HepG2 (cell line): ENCODE results near the gene CEBPE. TPM values are rescaled to one million over a fixed set of nuclear protein-coding genes. Genes with fewer than 3 reads are reported as not detected.

Source experiments
- ATAC-seq: fragments of 200-7000 bp; cut with Tn5 transposase; 3 replicates; pipeline ENCODE4 v1.9.1; 2020; ENCODE audit warnings: mild to moderate bottlenecking, moderate library complexity
- BruUV-seq: library from RNA; stranded (reverse); fragments of 400-500 nt; replicated peaks from 2 replicates; lab custom pipeline; 2021; lab: Mats Ljungman, UMichigan
- CTCF ChIA-PET: fragments of 300-600 bp; formaldehyde crosslinking; extraction: SDS; loops from one replicate; lab custom pipeline; 2021; ENCODE audit warnings: low total read pairs, inconsistent platforms, low intra/inter-chr PET ratio; lab: Yijun Ruan, JAX
- POLR2A ChIA-PET: fragments of 350-600 bp; sonication (Branson Sonifier 250); formaldehyde crosslinking; loops from one replicate; lab custom pipeline; 2020; ENCODE audit warnings: antibody characterized with exemption, inconsistent platforms; lab: Yijun Ruan, JAX
- DNase-seq: peaks from one replicate; pipeline ENCODE4 v3.0.0-alpha.2; 2015; ENCODE audit warnings: low spot score
- FAIRE-seq: peaks from 3 replicates; lab custom pipeline; 2011; peaks lifted over from hg19 to GRCh38; lab: Jason Lieb, UNC
- H2AFZ ChIP-seq: one replicate; pipeline ENCODE4 v1.6.1; 2011; ENCODE audit warnings: low read length, inconsistent platforms
- H3K27ac ChIP-seq: fragments of 300-600 bp; 3 replicates; pipeline ENCODE4 v1.8.0; 2011; ENCODE audit warnings: mixed run types, mild to moderate bottlenecking, mixed read lengths, low read length, inconsistent platforms; ENCODE audit not compliant: insufficient read depth; ENCODE audit errors: extremely low read length
- H3K27me3 ChIP-seq, 2 experiments: fragments of 200-600 bp in 1 of 2; 2 replicates in 1 of 2; 3 replicates in 1 of 2; pipeline versions ENCODE4 v1.6.0 to v1.8.0; 2011; ENCODE audit warnings: low read length in 2 of 2, mild to moderate bottlenecking in 2 of 2, moderate library complexity in 2 of 2, inconsistent platforms in 1 of 2; ENCODE audit not compliant: insufficient read depth in 2 of 2, control insufficient read depth in 1 of 2
- H3K36me3 ChIP-seq, 2 experiments: fragments of 200-600 bp in 1 of 2; replicated peaks in 1 of 2; 2 replicates in 1 of 2; 3 replicates in 1 of 2; pipeline versions ENCODE4 v1.5.1 to v1.8.0; 2011; ENCODE audit warnings: low read length in 2 of 2, inconsistent platforms in 1 of 2; ENCODE audit not compliant: insufficient read depth in 2 of 2, control insufficient read depth in 1 of 2
- H3K4me1 ChIP-seq: 2 replicates; pipeline ENCODE4 v1.5.1; 2012; ENCODE audit warnings: low read length, inconsistent platforms; ENCODE audit not compliant: insufficient read depth
- H3K4me2 ChIP-seq: 2 replicates; pipeline ENCODE4 v1.6.0; 2011; ENCODE audit warnings: low read depth, low read length, inconsistent platforms
- H3K4me3 ChIP-seq, 3 experiments: fragments of 200-600 bp in 1 of 3; sonication (generic), shearing (Covaris generic) in 1 of 3; replicated peaks in 1 of 3; 2 replicates each; pipeline ENCODE4 v1.5.1; 2011 to 2016; ENCODE audit warnings: low read length in 3 of 3, inconsistent platforms in 2 of 3, low read depth in 2 of 3, mild to moderate bottlenecking in 2 of 3, control low read depth in 1 of 3, mixed read lengths in 1 of 3; ENCODE audit not compliant: insufficient read depth in 1 of 3
- H3K79me2 ChIP-seq: one replicate; pipeline ENCODE4 v1.6.1; 2011; ENCODE audit warnings: low read length, inconsistent platforms; ENCODE audit not compliant: insufficient read depth
- H3K9ac ChIP-seq: 2 replicates; pipeline ENCODE4 v1.6.0; 2011; ENCODE audit warnings: mild to moderate bottlenecking, low read depth, low read length, inconsistent platforms; ENCODE audit not compliant: insufficient read depth
- H3K9me3 ChIP-seq: 2 replicates; pipeline ENCODE4 v1.5.1; 2012; ENCODE audit warnings: mild to moderate bottlenecking, low read length
- H4K20me1 ChIP-seq: 2 replicates; pipeline ENCODE4 v1.6.0; 2011; ENCODE audit warnings: inconsistent platforms, mild to moderate bottlenecking, low read length, moderate library complexity; ENCODE audit not compliant: insufficient read depth
- EZH2 ChIP-seq: conservative IDR thresholded peaks from 2 replicates; pipeline ENCODE4 v1.6.1; 2012; ENCODE audit warnings: mild to moderate bottlenecking, low read depth, low read length, moderate library complexity
- IKZF4 ChIP-seq: sonication (generic); formaldehyde crosslinking; IDR thresholded peaks from 2 replicates; pipeline ENCODE4 v1.5.1; 2020; ENCODE audit warnings: borderline replicate concordance, mild to moderate bottlenecking, low read depth, missing genetic modification reagents; ENCODE audit errors: not compliant biosample characterization
- KDM2A ChIP-seq: sonication (generic); formaldehyde crosslinking; IDR thresholded peaks from 2 replicates; pipeline ENCODE4 v1.4.0; 2020; ENCODE audit warnings: low read depth, missing genetic modification reagents, borderline replicate concordance
- KMT2A ChIP-seq: sonication (generic); formaldehyde crosslinking; IDR thresholded peaks from 2 replicates; pipeline ENCODE4 v1.4.0; 2020; ENCODE audit warnings: missing genetic modification reagents
- NFYC ChIP-seq: IDR thresholded peaks from 2 replicates; pipeline ENCODE4 v1.6.1; 2016; ENCODE audit warnings: missing genetic modification reagents, missing compliant biosample characterization
- SNRNP70 ChIP-seq: fragments of 200-400 bp; formaldehyde crosslinking; IDR thresholded peaks from 2 replicates; pipeline ENCODE4 v1.6.1; 2017; ENCODE audit warnings: mild to moderate bottlenecking, low read depth, low read length, moderate library complexity
- ZNF251 ChIP-seq: sonication (generic); formaldehyde crosslinking; IDR thresholded peaks from 2 replicates; pipeline ENCODE4 v1.9.0; 2021; ENCODE audit warnings: mild to moderate bottlenecking, missing genetic modification reagents
- ZNF441 ChIP-seq: sonication (generic); formaldehyde crosslinking; IDR thresholded peaks from 2 replicates; pipeline ENCODE4 v1.7.0; 2021; ENCODE audit warnings: missing genetic modification reagents, borderline replicate concordance
- ZNF572 ChIP-seq: sonication (generic); formaldehyde crosslinking; IDR thresholded peaks from 2 replicates; pipeline ENCODE4 v1.5.1; 2020; ENCODE audit warnings: mild to moderate bottlenecking, missing genetic modification reagents
- ZNF761 ChIP-seq: sonication (generic); formaldehyde crosslinking; conservative IDR thresholded peaks from 2 replicates; pipeline ENCODE4 v1.4.0; 2020; ENCODE audit warnings: mild to moderate bottlenecking, missing genetic modification reagents
- ZZZ3 ChIP-seq: sonication (generic); formaldehyde crosslinking; IDR thresholded peaks from 2 replicates; pipeline ENCODE4 v1.4.0; 2020; ENCODE audit warnings: missing genetic modification reagents, mild to moderate bottlenecking, borderline replicate concordance
- WGBS: methylation state at CpG from one replicate; pipeline ENCODE4 v1.1.6; 2017; ENCODE audit warnings: low lambda C conversion rate; 5-methylcytosine and 5-hydroxymethylcytosine counted together
- in situ Hi-C: cut with HindIII; loops from 2 replicates; pipeline ENCODE4 v1.10.0; 2017; ENCODE audit warnings: low pct_unique_long_range_greater_than_20kb; ENCODE audit not compliant: extremely low pct_ligation_motif_present
- intact Hi-C: fragments of 100-400 bp; cut with micrococcal nuclease; formaldehyde crosslinking; loops from one replicate; pipeline ENCODE4 v1.10.0; 2022; ENCODE audit not compliant: unreplicated experiment
- polyA plus RNA-seq, 8 experiments: library from polyadenylated mRNA; depleted of rRNA in 3 of 8; stranded (reverse) in 7 of 8; unstranded in 1 of 8; fragments of >200 nt; fragmentation: Illumina TruSeq in 4 of 8; extraction: Trizol in 4 of 8; gene quantifications; 2 replicates each; pipeline versions ENCODE4 v1.2.1 to v1.2.3, GENCODE V29; 2011 to 2016; ENCODE audit warnings: low read depth in 4 of 8, missing spikeins in 1 of 8, mixed read lengths in 1 of 8; ENCODE audit not compliant: insufficient read depth in 1 of 8
- total RNA-seq, 5 experiments: library from RNA; depleted of rRNA; stranded (reverse); fragments of >200 nt; fragmentation: Illumina TruSeq; extraction: Trizol; gene quantifications; 2 replicates each; pipeline ENCODE4 v1.2.3, GENCODE V29; 2016; ENCODE audit warnings: low read depth in 1 of 5
- TF ChIP-seq, protein P1 (sequence below): sonication (generic); formaldehyde crosslinking; IDR thresholded peaks from 2 replicates; pipeline ENCODE4 v1.8.1; 2023; ENCODE audit warnings: mild to moderate bottlenecking, missing genetic modification reagents
- TF ChIP-seq, protein P2 (sequence below): sonication (generic); formaldehyde crosslinking; IDR thresholded peaks from 2 replicates; pipeline ENCODE4 v1.5.1; 2020; ENCODE audit warnings: mild to moderate bottlenecking, moderate library complexity, missing genetic modification reagents
- TF ChIP-seq, protein P3 (sequence below): sonication (generic); formaldehyde crosslinking; IDR thresholded peaks from 2 replicates; pipeline ENCODE4 v1.4.0; 2020; ENCODE audit warnings: mild to moderate bottlenecking, missing genetic modification reagents, borderline replicate concordance

Gene CEBPE
- total and polyA plus RNA-seq, 2 of the 13 experiments (the other 11 are each of a cell fraction or from before 2014, with no cell fraction given) = 0.09 to 0.11 TPM

DNA sequence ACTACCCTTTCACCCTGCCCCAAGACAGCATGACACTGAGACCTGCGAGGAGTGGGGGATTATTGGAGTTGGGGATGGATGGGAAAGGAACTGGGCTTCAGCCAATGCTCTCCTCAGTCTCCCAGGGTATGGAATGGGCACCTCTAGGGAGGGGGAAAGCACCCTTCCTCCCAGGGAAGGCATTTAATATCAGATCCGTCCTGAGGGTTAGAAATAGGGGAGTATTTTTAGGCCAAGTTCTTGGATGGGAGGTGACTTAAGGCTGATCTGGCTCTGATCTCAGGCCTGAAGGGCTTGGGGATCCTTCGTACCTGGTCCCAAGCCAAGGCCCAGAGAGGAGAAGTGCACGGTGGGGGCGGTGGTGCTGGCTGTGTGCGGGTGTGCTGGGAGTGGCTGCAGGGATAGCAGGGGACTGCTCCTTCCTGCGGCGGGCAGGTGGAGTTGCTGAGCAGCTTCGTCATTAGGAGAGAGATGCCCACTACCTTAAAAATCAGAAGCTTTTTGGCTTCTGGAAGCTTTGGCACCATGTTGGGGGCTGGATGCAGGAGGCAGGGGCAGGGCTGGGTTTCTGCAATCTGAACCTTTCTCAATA lies 7.0 kb upstream of the CEBPE start:
- POLR2A ChIA-PET = interaction anchor here (1.3 kb wide), 1 partner anchor 31 kb away, joined by 5 read pairs; the partner anchor contains the start of genes ACIN1 and C14orf119
- no peak overlapping the region for H2AFZ ChIP-seq
- no peak overlapping the region for H3K9ac ChIP-seq
- H3K4me2 ChIP-seq = no peak overlapping the region
- H3K9me3 ChIP-seq = no peaks in the 10 kb centered on the region
- in situ Hi-C loops (no loop called here), intact Hi-C loops (no loop called here)
- no peak overlapping the region for H3K27ac ChIP-seq
- no peaks in the 10 kb centered on the region for H4K20me1 ChIP-seq
- WGBS = 1% methylated on average over 9 of the region's 9 CpGs
- ATAC-seq (peak; percentile 70), DNase-seq (no peak), FAIRE-seq (no peak)
- H3K4me3 ChIP-seq = no peak overlapping the region
- no peaks in the 10 kb centered on the region for H3K4me1 ChIP-seq
- no TSS peak for BruUV-seq
- no peaks in the 10 kb centered on the region for H3K36me3 ChIP-seq
- CTCF ChIA-PET = no interaction called here
- peaks cover 43 to 97% of the 10 kb centered on the region in 2 experiments for H3K27me3 ChIP-seq
- no peak for TF ChIP-seq ZNF761
- TF ChIP-seq EZH2 = peak; percentile 95
- TF ChIP-seq KMT2A (CRISPR knock-in tag) = 0 out of 2 replicates have a peak, but pooled peaks have one; percentile 29
- TF ChIP-seq ZNF572 (CRISPR knock-in tag) = 0 out of 2 replicates have a peak, but pooled peaks have one; percentile 42
- H3K79me2 ChIP-seq = no peaks in the 10 kb centered on the region

DNA sequence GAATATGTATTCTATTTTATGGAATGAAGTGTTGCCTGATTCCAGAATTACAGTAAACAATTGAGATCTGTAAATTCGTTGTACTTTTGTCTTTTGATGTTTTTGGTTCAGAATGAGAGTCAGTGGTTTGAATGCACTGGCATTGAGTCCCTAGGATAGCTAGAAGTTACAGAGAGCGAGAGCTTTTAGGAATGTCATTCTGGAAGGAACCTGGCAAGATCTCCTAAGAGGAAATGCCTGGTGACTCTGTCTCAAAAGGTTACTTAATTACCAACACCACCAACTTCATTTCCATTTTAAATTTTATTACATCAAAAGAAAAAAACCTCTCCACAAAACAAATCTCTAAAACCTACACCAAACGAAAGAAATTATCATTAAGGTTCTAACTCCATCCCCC lies 6.0 kb upstream of the CEBPE start:
- Histone ChIP-seq H3K4me3 (no peak overlapping the region), H3K27me3 (peaks cover 43 to 93% of the 10 kb centered on the region in 2 experiments), H4K20me1 (no peaks in the 10 kb centered on the region), H3K79me2 (no peaks in the 10 kb centered on the region), H3K4me1 (peaks cover under 1% of the 10 kb centered on the region; the same call in 1 of the 2 replicates), H2AFZ (no peak overlapping the region), H3K36me3 (no peaks in the 10 kb centered on the region), H3K27ac (no peak overlapping the region), H3K9me3 (no peaks in the 10 kb centered on the region), H3K4me2 (no peak overlapping the region), H3K9ac (no peak overlapping the region)
- ChIA-PET CTCF (interaction anchor here (9.6 kb wide), 1 partner anchor 60 kb away, joined by 493 read pairs; the partner anchor contains the start of gene SLC7A8), POLR2A (interaction anchor here (1.3 to 1.4 kb wide), 2 partner anchors 30 to 53 kb away, joined by 3 to 5 read pairs; partner anchors contain the start of genes ACIN1 and C14orf119)
- ATAC-seq (no peak), FAIRE-seq (no peak), DNase-seq (no peak)
- BruUV-seq = no TSS peak
- in situ Hi-C loops = no loop called here
- WGBS = 7% methylated on average over 3 of the region's 3 CpGs
- intact Hi-C loops = no loop called here
- TF ChIP-seq ZZZ3 (CRISPR knock-in tag) = no peak
- no peak for TF ChIP-seq NFYC (CRISPR knock-in tag)
- TF ChIP-seq IKZF4 (CRISPR knock-in tag) = no peak
- no peak for TF ChIP-seq KDM2A (CRISPR knock-in tag)
- TF ChIP-seq, protein P1, sequence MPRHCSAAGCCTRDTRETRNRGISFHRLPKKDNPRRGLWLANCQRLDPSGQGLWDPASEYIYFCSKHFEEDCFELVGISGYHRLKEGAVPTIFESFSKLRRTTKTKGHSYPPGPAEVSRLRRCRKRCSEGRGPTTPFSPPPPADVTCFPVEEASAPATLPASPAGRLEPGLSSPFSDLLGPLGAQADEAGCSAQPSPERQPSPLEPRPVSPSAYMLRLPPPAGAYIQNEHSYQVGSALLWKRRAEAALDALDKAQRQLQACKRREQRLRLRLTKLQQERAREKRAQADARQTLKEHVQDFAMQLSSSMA (CRISPR knock-in tag) = no peak
- TF ChIP-seq ZNF251 = no peak
- no peak for TF ChIP-seq ZNF441 (CRISPR knock-in tag)
- TF ChIP-seq, protein P2, sequence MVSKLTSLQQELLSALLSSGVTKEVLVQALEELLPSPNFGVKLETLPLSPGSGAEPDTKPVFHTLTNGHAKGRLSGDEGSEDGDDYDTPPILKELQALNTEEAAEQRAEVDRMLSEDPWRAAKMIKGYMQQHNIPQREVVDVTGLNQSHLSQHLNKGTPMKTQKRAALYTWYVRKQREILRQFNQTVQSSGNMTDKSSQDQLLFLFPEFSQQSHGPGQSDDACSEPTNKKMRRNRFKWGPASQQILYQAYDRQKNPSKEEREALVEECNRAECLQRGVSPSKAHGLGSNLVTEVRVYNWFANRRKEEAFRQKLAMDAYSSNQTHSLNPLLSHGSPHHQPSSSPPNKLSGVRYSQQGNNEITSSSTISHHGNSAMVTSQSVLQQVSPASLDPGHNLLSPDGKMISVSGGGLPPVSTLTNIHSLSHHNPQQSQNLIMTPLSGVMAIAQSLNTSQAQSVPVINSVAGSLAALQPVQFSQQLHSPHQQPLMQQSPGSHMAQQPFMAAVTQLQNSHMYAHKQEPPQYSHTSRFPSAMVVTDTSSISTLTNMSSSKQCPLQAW = no peak
- TF ChIP-seq, protein P3, sequence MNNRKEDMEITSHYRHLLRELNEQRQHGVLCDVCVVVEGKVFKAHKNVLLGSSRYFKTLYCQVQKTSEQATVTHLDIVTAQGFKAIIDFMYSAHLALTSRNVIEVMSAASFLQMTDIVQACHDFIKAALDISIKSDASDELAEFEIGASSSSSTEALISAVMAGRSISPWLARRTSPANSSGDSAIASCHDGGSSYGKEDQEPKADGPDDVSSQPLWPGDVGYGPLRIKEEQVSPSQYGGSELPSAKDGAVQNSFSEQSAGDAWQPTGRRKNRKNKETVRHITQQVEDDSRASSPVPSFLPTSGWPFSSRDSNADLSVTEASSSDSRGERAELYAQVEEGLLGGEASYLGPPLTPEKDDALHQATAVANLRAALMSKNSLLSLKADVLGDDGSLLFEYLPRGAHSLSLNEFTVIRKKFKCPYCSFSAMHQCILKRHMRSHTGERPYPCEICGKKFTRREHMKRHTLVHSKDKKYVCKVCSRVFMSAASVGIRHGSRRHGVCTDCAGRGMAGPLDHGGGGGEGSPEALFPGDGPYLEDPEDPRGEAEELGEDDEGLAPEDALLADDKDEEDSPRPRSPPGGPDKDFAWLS = no peak
- no peak for TF ChIP-seq SNRNP70
